GM23338 (cell line): Measurements from ENCODE around the gene RGS3. TPM values are rescaled to one million over a fixed set of nuclear protein-coding genes. Genes with fewer than 3 reads are reported as not detected.

ENCODE experiments used
- ATAC-seq: fragments of 200-7000 bp; cut with Tn5 transposase; 3 replicates; pipeline ENCODE4 v1.9.1; 2020
- DNase-seq: peaks from one replicate; pipeline ENCODE4 v3.0.0-alpha.2; 2015; ENCODE audit warnings: low spot score
- H2AFZ ChIP-seq: fragments of 200-600 bp; sonication (generic); 2 replicates; pipeline ENCODE4 v1.8.0; 2016; ENCODE audit warnings: antibody characterized with exemption, mild to moderate bottlenecking, moderate library complexity
- H3F3A ChIP-seq: fragments of 200-600 bp; sonication (generic); replicated peaks from 2 replicates; pipeline ENCODE4 v1.8.0; 2017; ENCODE audit warnings: antibody characterized with exemption, mixed run types, low read depth
- H3K27ac ChIP-seq: fragments of 200-600 bp; sonication (generic); 2 replicates; pipeline ENCODE4 v1.6.1; 2016; ENCODE audit warnings: low read depth
- H3K27me3 ChIP-seq: fragments of 200-600 bp; sonication (generic); 2 replicates; pipeline ENCODE4 v1.8.0; 2016; ENCODE audit warnings: mild to moderate bottlenecking, mixed run types, moderate library complexity; ENCODE audit not compliant: insufficient read depth
- H3K36me3 ChIP-seq: fragments of 200-600 bp; sonication (generic); 2 replicates; pipeline ENCODE4 v1.8.0; 2016; ENCODE audit warnings: mild to moderate bottlenecking; ENCODE audit not compliant: insufficient read depth
- H3K4me1 ChIP-seq: fragments of 200-600 bp; sonication (generic); 2 replicates; pipeline ENCODE4 v1.8.0; 2016; ENCODE audit warnings: mild to moderate bottlenecking, moderate library complexity; ENCODE audit not compliant: insufficient read depth
- H3K4me2 ChIP-seq: fragments of 200-600 bp; sonication (generic); 2 replicates; pipeline ENCODE4 v1.7.1; 2017; ENCODE audit warnings: mixed run types
- H3K4me3 ChIP-seq: fragments of 200-600 bp; sonication (generic); 2 replicates; pipeline ENCODE4 v1.6.1; 2016; ENCODE audit warnings: mixed run types
- H3K79me2 ChIP-seq: fragments of 200-600 bp; sonication (generic); replicated peaks from 2 replicates; pipeline ENCODE4 v1.8.0; 2017; ENCODE audit warnings: mild to moderate bottlenecking; ENCODE audit not compliant: insufficient read depth
- H3K9me2 ChIP-seq: fragments of 200-600 bp; sonication (generic); 2 replicates; pipeline ENCODE4 v1.8.0; 2017; ENCODE audit not compliant: insufficient read depth
- H4K20me1 ChIP-seq: fragments of 200-600 bp; sonication (generic); replicated peaks from 2 replicates; pipeline ENCODE4 v1.8.0; 2017; ENCODE audit warnings: mild to moderate bottlenecking; ENCODE audit not compliant: insufficient read depth
- H3K27ac Mint-ChIP-seq: 2 replicates; pipeline ENCODE4 v1.8.0; 2020; ENCODE audit warnings: inconsistent platforms, mild to moderate bottlenecking, moderate library complexity, mixed read lengths
- H3K27me3 Mint-ChIP-seq: 3 replicates; pipeline ENCODE4 v1.8.0; 2022; ENCODE audit warnings: low read depth, mild to moderate bottlenecking, moderate library complexity, mixed read lengths, inconsistent platforms; ENCODE audit not compliant: insufficient read depth, poor library complexity
- H3K36me3 Mint-ChIP-seq: 3 replicates; pipeline ENCODE4 v1.8.0; 2021; ENCODE audit warnings: low read depth, mild to moderate bottlenecking, inconsistent platforms, moderate library complexity, mixed read lengths
- H3K4me1 Mint-ChIP-seq: 3 replicates; pipeline ENCODE4 v1.8.0; 2020; ENCODE audit warnings: mild to moderate bottlenecking, inconsistent platforms, mixed read lengths
- H3K4me3 Mint-ChIP-seq: 3 replicates; pipeline ENCODE4 v1.8.0; 2021; ENCODE audit warnings: moderate library complexity, mild to moderate bottlenecking, inconsistent platforms, mixed read lengths
- H3K9me3 Mint-ChIP-seq: 3 replicates; pipeline ENCODE4 v1.8.0; 2020; ENCODE audit warnings: moderate library complexity, mild to moderate bottlenecking, inconsistent platforms, mixed read lengths
- CREB1 ChIP-seq: fragments of 250-450 bp; sonication (Bioruptor Pico); IDR thresholded peaks from 2 replicates; pipeline ENCODE4 v1.5.0; 2020; ENCODE audit warnings: low read depth, mild to moderate bottlenecking, moderate library complexity
- CTCF ChIP-seq, 2 experiments: fragments of 200-600 bp in 1 of 2; sonication (generic) in 1 of 2; conservative IDR thresholded peaks; 2 replicates each; pipeline versions ENCODE4 v1.5.1 to v1.6.1; 2016 to 2017; ENCODE audit warnings: antibody characterized with exemption in 2 of 2, low read depth in 2 of 2, mild to moderate bottlenecking in 2 of 2, moderate library complexity in 1 of 2
- EZH2 ChIP-seq: fragments of 200-600 bp; sonication (generic); IDR thresholded peaks from one replicate; pipeline ENCODE4 v1.8.0; 2017; ENCODE audit warnings: antibody characterized with exemption, mild to moderate bottlenecking, low read depth; ENCODE audit not compliant: unreplicated experiment
- EZH2phosphoT487 ChIP-seq: fragments of 200-600 bp; sonication (generic); IDR thresholded peaks from one replicate; pipeline ENCODE4 v1.8.1; 2018; ENCODE audit warnings: antibody characterized with exemption; ENCODE audit not compliant: unreplicated experiment
- JUNB ChIP-seq: IDR thresholded peaks from one replicate; pipeline ENCODE4 v1.6.1; 2016; ENCODE audit warnings: antibody characterized with exemption; ENCODE audit not compliant: unreplicated experiment
- NANOG ChIP-seq: IDR thresholded peaks from 2 replicates; pipeline ENCODE4 v1.6.1; 2016; ENCODE audit warnings: antibody characterized with exemption, borderline replicate concordance
- POLR2AphosphoS5 ChIP-seq: IDR thresholded peaks from 2 replicates; pipeline ENCODE4 v1.6.1; 2016; ENCODE audit warnings: antibody characterized with exemption, low read depth
- STAT1 ChIP-seq: IDR thresholded peaks from one replicate; pipeline ENCODE4 v1.6.1; 2016; ENCODE audit warnings: antibody characterized with exemption; ENCODE audit not compliant: unreplicated experiment
- ZNF114 ChIP-seq: fragments of 250-450 bp; sonication (Bioruptor Pico); IDR thresholded peaks from 2 replicates; pipeline ENCODE4 v1.5.0; 2020; ENCODE audit warnings: mild to moderate bottlenecking, moderate library complexity
- ZNF331 ChIP-seq: fragments of 250-450 bp; sonication (Bioruptor Pico); IDR thresholded peaks from 2 replicates; pipeline ENCODE4 v1.5.0; 2020; ENCODE audit warnings: low read depth, mild to moderate bottlenecking, moderate library complexity
- polyA plus RNA-seq: library from polyadenylated mRNA; unstranded; fragments of >200 nt; fragmentation: Nextera tagmentation; extraction: Ambion mirVana; gene quantifications from 2 replicates; pipeline ENCODE4 v1.2.1, GENCODE V29; 2016
- total RNA-seq: library from RNA; depleted of rRNA; stranded (reverse); fragments of >200 nt; shearing (Covaris generic); gene quantifications from 2 replicates; pipeline ENCODE4 v1.2.3, GENCODE V29; 2014
- TF ChIP-seq, protein P1 (sequence below): fragments of 250-450 bp; sonication (Bioruptor Pico); IDR thresholded peaks from 2 replicates; pipeline ENCODE4 v1.5.0; 2020; ENCODE audit warnings: mild to moderate bottlenecking, moderate library complexity
- TF ChIP-seq, protein P2 (sequence below): IDR thresholded peaks from 2 replicates; pipeline ENCODE4 v1.6.1; 2016; ENCODE audit warnings: antibody characterized with exemption
- TF ChIP-seq, protein P3 (sequence below): IDR thresholded peaks from one replicate; pipeline ENCODE4 v1.6.1; 2018; ENCODE audit warnings: antibody characterized with exemption; ENCODE audit not compliant: unreplicated experiment

Gene RGS3
- total and polyA plus RNA-seq, 2 experiments from 2014 or later = 14.2 to 24.3 TPM

GRCh38 chr9:113631137-113631765, 167.7 kb downstream of the RGS3 start:
- Histone ChIP-seq H3K4me1 (no peaks in the 10 kb centered on the region), H3K36me3 (no peaks in the 10 kb centered on the region), H4K20me1 (no peaks in the 10 kb centered on the region), H3K4me3 (no peak overlapping the region), H3K4me2 (no peak overlapping the region), H2AFZ (no peak overlapping the region), H3K27me3 (0 out of 2 replicates have a peak, but pooled peaks cover 6% of the 10 kb centered on the region), H3K27ac (no peak overlapping the region), H3F3A (no peaks in the 10 kb centered on the region), H3K79me2 (no peaks in the 10 kb centered on the region), H3K9me2 (no peaks in the 10 kb centered on the region)
- H3K4me1 Mint-ChIP-seq = peaks cover 15% of the 10 kb centered on the region
- no peaks in the 10 kb centered on the region for H3K36me3 Mint-ChIP-seq
- no peak overlapping the region for H3K4me3 Mint-ChIP-seq
- ATAC-seq = no peak
- TF ChIP-seq JUNB (no peak), ZNF331 (CRISPR knock-in tag) (no peak), EZH2 (no peak), ZNF114 (CRISPR knock-in tag) (no peak), STAT1 (no peak), NANOG (no peak), CREB1 (CRISPR knock-in tag) (no peak), EZH2phosphoT487 (no peak), POLR2AphosphoS5 (no peak), CTCF (conservative IDR thresholded peaks at IDR 0.05; ENCODE audit: low read depth in 2 of 2) (no peak)
- TF ChIP-seq, protein P1, sequence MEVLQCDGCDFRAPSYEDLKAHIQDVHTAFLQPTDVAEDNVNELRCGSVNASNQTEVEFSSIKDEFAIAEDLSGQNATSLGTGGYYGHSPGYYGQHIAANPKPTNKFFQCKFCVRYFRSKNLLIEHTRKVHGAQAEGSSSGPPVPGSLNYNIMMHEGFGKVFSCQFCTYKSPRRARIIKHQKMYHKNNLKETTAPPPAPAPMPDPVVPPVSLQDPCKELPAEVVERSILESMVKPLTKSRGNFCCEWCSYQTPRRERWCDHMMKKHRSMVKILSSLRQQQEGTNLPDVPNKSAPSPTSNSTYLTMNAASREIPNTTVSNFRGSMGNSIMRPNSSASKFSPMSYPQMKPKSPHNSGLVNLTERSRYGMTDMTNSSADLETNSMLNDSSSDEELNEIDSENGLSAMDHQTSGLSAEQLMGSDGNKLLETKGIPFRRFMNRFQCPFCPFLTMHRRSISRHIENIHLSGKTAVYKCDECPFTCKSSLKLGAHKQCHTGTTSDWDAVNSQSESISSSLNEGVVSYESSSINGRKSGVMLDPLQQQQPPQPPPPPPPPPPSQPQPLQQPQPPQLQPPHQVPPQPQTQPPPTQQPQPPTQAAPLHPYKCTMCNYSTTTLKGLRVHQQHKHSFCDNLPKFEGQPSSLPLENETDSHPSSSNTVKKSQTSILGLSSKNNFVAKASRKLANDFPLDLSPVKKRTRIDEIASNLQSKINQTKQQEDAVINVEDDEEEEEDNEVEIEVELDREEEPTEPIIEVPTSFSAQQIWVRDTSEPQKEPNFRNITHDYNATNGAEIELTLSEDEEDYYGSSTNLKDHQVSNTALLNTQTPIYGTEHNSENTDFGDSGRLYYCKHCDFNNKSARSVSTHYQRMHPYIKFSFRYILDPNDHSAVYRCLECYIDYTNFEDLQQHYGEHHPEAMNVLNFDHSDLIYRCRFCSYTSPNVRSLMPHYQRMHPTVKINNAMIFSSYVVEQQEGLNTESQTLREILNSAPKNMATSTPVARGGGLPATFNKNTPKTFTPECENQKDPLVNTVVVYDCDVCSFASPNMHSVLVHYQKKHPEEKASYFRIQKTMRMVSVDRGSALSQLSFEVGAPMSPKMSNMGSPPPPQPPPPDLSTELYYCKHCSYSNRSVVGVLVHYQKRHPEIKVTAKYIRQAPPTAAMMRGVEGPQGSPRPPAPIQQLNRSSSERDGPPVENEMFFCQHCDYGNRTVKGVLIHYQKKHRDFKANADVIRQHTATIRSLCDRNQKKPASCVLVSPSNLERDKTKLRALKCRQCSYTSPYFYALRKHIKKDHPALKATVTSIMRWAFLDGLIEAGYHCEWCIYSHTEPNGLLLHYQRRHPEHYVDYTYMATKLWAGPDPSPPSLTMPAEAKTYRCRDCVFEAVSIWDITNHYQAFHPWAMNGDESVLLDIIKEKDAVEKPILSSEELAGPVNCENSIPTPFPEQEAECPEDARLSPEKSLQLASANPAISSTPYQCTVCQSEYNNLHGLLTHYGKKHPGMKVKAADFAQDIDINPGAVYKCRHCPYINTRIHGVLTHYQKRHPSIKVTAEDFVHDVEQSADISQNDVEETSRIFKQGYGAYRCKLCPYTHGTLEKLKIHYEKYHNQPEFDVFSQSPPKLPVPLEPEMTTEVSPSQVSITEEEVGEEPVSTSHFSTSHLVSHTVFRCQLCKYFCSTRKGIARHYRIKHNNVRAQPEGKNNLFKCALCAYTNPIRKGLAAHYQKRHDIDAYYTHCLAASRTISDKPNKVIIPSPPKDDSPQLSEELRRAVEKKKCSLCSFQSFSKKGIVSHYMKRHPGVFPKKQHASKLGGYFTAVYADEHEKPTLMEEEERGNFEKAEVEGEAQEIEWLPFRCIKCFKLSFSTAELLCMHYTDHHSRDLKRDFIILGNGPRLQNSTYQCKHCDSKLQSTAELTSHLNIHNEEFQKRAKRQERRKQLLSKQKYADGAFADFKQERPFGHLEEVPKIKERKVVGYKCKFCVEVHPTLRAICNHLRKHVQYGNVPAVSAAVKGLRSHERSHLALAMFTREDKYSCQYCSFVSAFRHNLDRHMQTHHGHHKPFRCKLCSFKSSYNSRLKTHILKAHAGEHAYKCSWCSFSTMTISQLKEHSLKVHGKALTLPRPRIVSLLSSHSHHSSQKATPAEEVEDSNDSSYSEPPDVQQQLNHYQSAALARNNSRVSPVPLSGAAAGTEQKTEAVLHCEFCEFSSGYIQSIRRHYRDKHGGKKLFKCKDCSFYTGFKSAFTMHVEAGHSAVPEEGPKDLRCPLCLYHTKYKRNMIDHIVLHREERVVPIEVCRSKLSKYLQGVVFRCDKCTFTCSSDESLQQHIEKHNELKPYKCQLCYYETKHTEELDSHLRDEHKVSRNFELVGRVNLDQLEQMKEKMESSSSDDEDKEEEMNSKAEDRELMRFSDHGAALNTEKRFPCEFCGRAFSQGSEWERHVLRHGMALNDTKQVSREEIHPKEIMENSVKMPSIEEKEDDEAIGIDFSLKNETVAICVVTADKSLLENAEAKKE = no peak
- TF ChIP-seq, protein P2, sequence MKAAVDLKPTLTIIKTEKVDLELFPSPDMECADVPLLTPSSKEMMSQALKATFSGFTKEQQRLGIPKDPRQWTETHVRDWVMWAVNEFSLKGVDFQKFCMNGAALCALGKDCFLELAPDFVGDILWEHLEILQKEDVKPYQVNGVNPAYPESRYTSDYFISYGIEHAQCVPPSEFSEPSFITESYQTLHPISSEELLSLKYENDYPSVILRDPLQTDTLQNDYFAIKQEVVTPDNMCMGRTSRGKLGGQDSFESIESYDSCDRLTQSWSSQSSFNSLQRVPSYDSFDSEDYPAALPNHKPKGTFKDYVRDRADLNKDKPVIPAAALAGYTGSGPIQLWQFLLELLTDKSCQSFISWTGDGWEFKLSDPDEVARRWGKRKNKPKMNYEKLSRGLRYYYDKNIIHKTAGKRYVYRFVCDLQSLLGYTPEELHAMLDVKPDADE = no peak
- TF ChIP-seq, protein P3, sequence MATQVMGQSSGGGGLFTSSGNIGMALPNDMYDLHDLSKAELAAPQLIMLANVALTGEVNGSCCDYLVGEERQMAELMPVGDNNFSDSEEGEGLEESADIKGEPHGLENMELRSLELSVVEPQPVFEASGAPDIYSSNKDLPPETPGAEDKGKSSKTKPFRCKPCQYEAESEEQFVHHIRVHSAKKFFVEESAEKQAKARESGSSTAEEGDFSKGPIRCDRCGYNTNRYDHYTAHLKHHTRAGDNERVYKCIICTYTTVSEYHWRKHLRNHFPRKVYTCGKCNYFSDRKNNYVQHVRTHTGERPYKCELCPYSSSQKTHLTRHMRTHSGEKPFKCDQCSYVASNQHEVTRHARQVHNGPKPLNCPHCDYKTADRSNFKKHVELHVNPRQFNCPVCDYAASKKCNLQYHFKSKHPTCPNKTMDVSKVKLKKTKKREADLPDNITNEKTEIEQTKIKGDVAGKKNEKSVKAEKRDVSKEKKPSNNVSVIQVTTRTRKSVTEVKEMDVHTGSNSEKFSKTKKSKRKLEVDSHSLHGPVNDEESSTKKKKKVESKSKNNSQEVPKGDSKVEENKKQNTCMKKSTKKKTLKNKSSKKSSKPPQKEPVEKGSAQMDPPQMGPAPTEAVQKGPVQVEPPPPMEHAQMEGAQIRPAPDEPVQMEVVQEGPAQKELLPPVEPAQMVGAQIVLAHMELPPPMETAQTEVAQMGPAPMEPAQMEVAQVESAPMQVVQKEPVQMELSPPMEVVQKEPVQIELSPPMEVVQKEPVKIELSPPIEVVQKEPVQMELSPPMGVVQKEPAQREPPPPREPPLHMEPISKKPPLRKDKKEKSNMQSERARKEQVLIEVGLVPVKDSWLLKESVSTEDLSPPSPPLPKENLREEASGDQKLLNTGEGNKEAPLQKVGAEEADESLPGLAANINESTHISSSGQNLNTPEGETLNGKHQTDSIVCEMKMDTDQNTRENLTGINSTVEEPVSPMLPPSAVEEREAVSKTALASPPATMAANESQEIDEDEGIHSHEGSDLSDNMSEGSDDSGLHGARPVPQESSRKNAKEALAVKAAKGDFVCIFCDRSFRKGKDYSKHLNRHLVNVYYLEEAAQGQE = no peak
- no peaks in the 10 kb centered on the region for H3K9me3 Mint-ChIP-seq
- no peak for DNase-seq
- H3K27ac Mint-ChIP-seq = no peak overlapping the region
- H3K27me3 Mint-ChIP-seq = peaks cover 9% of the 10 kb centered on the region
